Keratinocyte (primary cell): Measurements from ENCODE around the gene EWSR1. TPM values are rescaled to one million over a fixed set of nuclear protein-coding genes. Genes with fewer than 3 reads are reported as not detected.

ENCODE experiments used
- DNase-seq: peaks from one replicate; pipeline ENCODE4 v3.0.0-alpha.2; 2011; ENCODE audit warnings: low read depth, missing footprints, low spot score
- FAIRE-seq: peaks from 2 replicates; lab custom pipeline; 2011; peaks lifted over from hg19 to GRCh38; lab: Jason Lieb, UNC
- H2AFZ ChIP-seq: 2 replicates; pipeline ENCODE4 v1.6.0; 2012; ENCODE audit warnings: low read length, control low read depth, inconsistent platforms; ENCODE audit not compliant: control insufficient read depth
- H3K27ac ChIP-seq: 2 replicates; pipeline ENCODE4 v1.5.1; 2011; ENCODE audit warnings: low read length; ENCODE audit not compliant: control insufficient read depth, insufficient read depth
- H3K27me3 ChIP-seq: 3 replicates; pipeline ENCODE4 v1.6.0; 2011; ENCODE audit warnings: low read length; ENCODE audit not compliant: control insufficient read depth, insufficient read depth; ENCODE audit errors: extremely low read depth
- H3K36me3 ChIP-seq, 2 experiments: 2 replicates in 1 of 2; 3 replicates in 1 of 2; pipeline ENCODE4 v1.5.1; 2011; ENCODE audit warnings: low read length in 2 of 2, mild to moderate bottlenecking in 1 of 2; ENCODE audit not compliant: control insufficient read depth in 2 of 2, insufficient read depth in 2 of 2; ENCODE audit errors: extremely low read depth in 1 of 2
- H3K4me1 ChIP-seq: 3 replicates; pipeline ENCODE4 v1.5.1; 2011; ENCODE audit warnings: low read length; ENCODE audit not compliant: control insufficient read depth, insufficient read depth; ENCODE audit errors: extremely low read depth
- H3K4me2 ChIP-seq: 3 replicates; pipeline ENCODE4 v1.6.0; 2011; ENCODE audit warnings: low read depth, low read length; ENCODE audit not compliant: control insufficient read depth, insufficient read depth; ENCODE audit errors: extremely low read depth
- H3K4me3 ChIP-seq, 3 experiments: fragments of 200-600 bp in 1 of 3; sonication (generic) in 1 of 3; 2 replicates in 2 of 3; 3 replicates in 1 of 3; pipeline ENCODE4 v1.5.1; 2011 to 2016; ENCODE audit warnings: low read length in 3 of 3, mild to moderate bottlenecking in 3 of 3, control low read depth in 2 of 3, inconsistent platforms in 1 of 3, low read depth in 1 of 3, mixed read lengths in 1 of 3, mixed run types in 1 of 3, moderate library complexity in 1 of 3; ENCODE audit not compliant: control insufficient read depth in 2 of 3, insufficient read depth in 2 of 3; ENCODE audit errors: extremely low read depth in 1 of 3
- H3K79me2 ChIP-seq: 2 replicates; pipeline ENCODE4 v1.6.0; 2012; ENCODE audit warnings: low read length; ENCODE audit not compliant: control insufficient read depth, insufficient read depth
- H3K9ac ChIP-seq: 3 replicates; pipeline ENCODE4 v1.6.0; 2011; ENCODE audit warnings: low read length; ENCODE audit not compliant: control insufficient read depth, insufficient read depth; ENCODE audit errors: extremely low read depth
- H3K9me1 ChIP-seq: 3 replicates; pipeline ENCODE4 v1.6.0; 2011; ENCODE audit warnings: low read length; ENCODE audit not compliant: control insufficient read depth, insufficient read depth; ENCODE audit errors: extremely low read depth
- H3K9me3 ChIP-seq: 2 replicates; pipeline ENCODE4 v1.5.1; 2012; ENCODE audit warnings: low read depth, low read length; ENCODE audit not compliant: control insufficient read depth
- H4K20me1 ChIP-seq: 3 replicates; pipeline ENCODE4 v1.6.0; 2011; ENCODE audit warnings: low read length; ENCODE audit not compliant: control insufficient read depth, insufficient read depth; ENCODE audit errors: extremely low read depth
- EZH2 ChIP-seq: IDR thresholded peaks from one replicate; pipeline ENCODE4 v1.6.1; 2012; ENCODE audit warnings: inconsistent platforms, mild to moderate bottlenecking, low read length, moderate library complexity
- dilution Hi-C: fragments of 300-500 bp; cut with MboI; formaldehyde crosslinking; loops from one replicate; pipeline ENCODE4 v1.7.0; 2020; ENCODE audit warnings: low sequenced_read_pairs; ENCODE audit not compliant: extremely low pct_ligation_motif_present
- polyA plus RNA-seq, 5 experiments: library from polyadenylated mRNA; depleted of rRNA in 3 of 5; stranded (reverse) in 3 of 5; stranded (forward) in 1 of 5; unstranded in 1 of 5; fragments of >200 nt; gene quantifications; 1 replicate in 1 of 5; 2 replicates in 3 of 5; 3 replicates in 1 of 5; pipeline versions ENCODE4 v1.2.1 to v1.2.3, GENCODE V29; 2011 to 2012; ENCODE audit warnings: missing spikeins in 2 of 5, low read depth in 1 of 5, low replicate concordance in 1 of 5
- TF ChIP-seq, protein P1 (sequence below), 3 experiments: IDR thresholded peaks in 1 of 3; conservative IDR thresholded peaks in 1 of 3; optimal IDR thresholded peaks in 1 of 3; 2 replicates in 2 of 3; 3 replicates in 1 of 3; pipeline versions ENCODE3 to v1.5.1; 2011; ENCODE audit warnings: low read length in 3 of 3, mild to moderate bottlenecking in 3 of 3, moderate library complexity in 2 of 3, control low read depth in 1 of 3, inconsistent platforms in 1 of 3; ENCODE audit not compliant: insufficient read depth in 2 of 3; ENCODE audit errors: extremely low read depth in 1 of 3

EWSR1 gene
- polyA plus RNA-seq, 1 donor (not counting 4 experiments of a cell fraction or from before 2014, with no cell fraction given), result 245 TPM

DNA sequence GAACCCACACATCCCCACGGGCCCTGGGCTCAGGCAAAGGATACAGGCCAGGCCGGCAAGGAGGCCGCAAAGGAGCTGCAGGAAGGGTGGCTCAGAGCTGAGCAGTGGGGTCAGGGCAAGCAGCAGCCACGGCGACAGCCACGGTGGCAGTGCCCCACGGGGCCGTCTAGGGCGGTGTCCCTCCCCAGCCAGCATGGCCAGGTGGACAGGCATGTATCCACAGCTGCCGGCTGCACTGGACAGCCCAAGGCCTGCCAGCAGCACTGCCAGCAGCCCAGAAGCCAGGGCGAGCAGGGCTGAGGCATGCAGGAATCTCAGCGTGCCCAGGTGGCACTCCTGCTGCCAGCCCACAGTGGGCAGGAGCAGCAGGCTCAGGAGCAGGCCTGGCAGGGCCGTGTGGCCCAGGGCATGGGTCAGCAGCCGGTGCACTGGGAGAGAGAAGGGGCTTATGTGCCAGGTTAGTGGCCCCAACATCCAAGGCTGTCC, 4.2 kb upstream of the EWSR1 start:
- H3K4me3 ChIP-seq, result no peak overlapping the region
- no peak overlapping the region for H3K4me2 ChIP-seq
- dilution Hi-C loops, result no loop called here
- no peaks in the 10 kb centered on the region for H3K9me3 ChIP-seq
- peaks cover 13 to 14% of the 10 kb centered on the region in 2 experiments for H3K36me3 ChIP-seq
- no peaks in the 10 kb centered on the region for H3K27me3 ChIP-seq
- peaks cover 8% of the 10 kb centered on the region for H3K4me1 ChIP-seq
- FAIRE-seq (no peak), DNase-seq (no peak)
- no peak overlapping the region for H3K27ac ChIP-seq
- TF ChIP-seq, protein P1, sequence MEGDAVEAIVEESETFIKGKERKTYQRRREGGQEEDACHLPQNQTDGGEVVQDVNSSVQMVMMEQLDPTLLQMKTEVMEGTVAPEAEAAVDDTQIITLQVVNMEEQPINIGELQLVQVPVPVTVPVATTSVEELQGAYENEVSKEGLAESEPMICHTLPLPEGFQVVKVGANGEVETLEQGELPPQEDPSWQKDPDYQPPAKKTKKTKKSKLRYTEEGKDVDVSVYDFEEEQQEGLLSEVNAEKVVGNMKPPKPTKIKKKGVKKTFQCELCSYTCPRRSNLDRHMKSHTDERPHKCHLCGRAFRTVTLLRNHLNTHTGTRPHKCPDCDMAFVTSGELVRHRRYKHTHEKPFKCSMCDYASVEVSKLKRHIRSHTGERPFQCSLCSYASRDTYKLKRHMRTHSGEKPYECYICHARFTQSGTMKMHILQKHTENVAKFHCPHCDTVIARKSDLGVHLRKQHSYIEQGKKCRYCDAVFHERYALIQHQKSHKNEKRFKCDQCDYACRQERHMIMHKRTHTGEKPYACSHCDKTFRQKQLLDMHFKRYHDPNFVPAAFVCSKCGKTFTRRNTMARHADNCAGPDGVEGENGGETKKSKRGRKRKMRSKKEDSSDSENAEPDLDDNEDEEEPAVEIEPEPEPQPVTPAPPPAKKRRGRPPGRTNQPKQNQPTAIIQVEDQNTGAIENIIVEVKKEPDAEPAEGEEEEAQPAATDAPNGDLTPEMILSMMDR (optimal IDR thresholded peaks at IDR 0.05 in 1 of 3, IDR thresholded peaks at IDR 0.05 in 1 of 3, conservative IDR thresholded peaks at IDR 0.05 in 1 of 3; ENCODE audit: extremely low read depth in 1 of 3, insufficient read depth in 2 of 3, low read length in 3 of 3), result no peak
- TF ChIP-seq EZH2, result no peak
- no peak overlapping the region for H2AFZ ChIP-seq
- H3K9ac ChIP-seq, result no peak overlapping the region
- no peaks in the 10 kb centered on the region for H3K9me1 ChIP-seq
- H3K79me2 ChIP-seq, result peaks cover 24% of the 10 kb centered on the region
- no peaks in the 10 kb centered on the region for H4K20me1 ChIP-seq

- Histone ChIP-seq H3K79me2 (peaks cover 39% of the 10 kb centered on the region), H3K27ac (no peak overlapping the region), H3K36me3 (peaks cover 14 to 22% of the 10 kb centered on the region in 2 experiments), H3K9me1 (no peaks in the 10 kb centered on the region), H4K20me1 (peaks cover 15% of the 10 kb centered on the region), H3K9ac (no peak overlapping the region), H3K4me2 (no peak overlapping the region), H2AFZ (no peak overlapping the region), H3K27me3 (no peaks in the 10 kb centered on the region), H3K4me3 (no peak overlapping the region), H3K4me1 (peaks cover 15% of the 10 kb centered on the region), H3K9me3 (no peaks in the 10 kb centered on the region)
- dilution Hi-C loops, result no loop called here
- DNase-seq (no peak), FAIRE-seq (no peak)
- TF ChIP-seq, protein P1 (optimal IDR thresholded peaks at IDR 0.05 in 1 of 3, IDR thresholded peaks at IDR 0.05 in 1 of 3, conservative IDR thresholded peaks at IDR 0.05 in 1 of 3; ENCODE audit: extremely low read depth in 1 of 3, insufficient read depth in 2 of 3, low read length in 3 of 3), result no peak
- no peak for TF ChIP-seq EZH2
Measured at GRCh38 chr22:29265305-29265704, 2.8 kb upstream of the EWSR1 start.
